ENCODE measurements around the gene SELENON. TPM values are rescaled to one million over a fixed set of nuclear protein-coding genes. Genes with fewer than 3 reads are reported as not detected.
A peak's percentile ranks its signal among the peaks of the same experiment; 100 is the strongest.

The SELENON gene
- total and polyA plus RNA-seq, 2 donors from 2014 or later = 69.3 to 116 TPM

- H3K27ac ChIP-seq (ENCODE audit: low read depth in 2 of 2, low read length in 2 of 2) = peak overlapping the region in 1 of 2 donors; percentile 8
- no peaks in the 10 kb centered on the region for H3K27me3 ChIP-seq (ENCODE audit: control insufficient read depth, insufficient read depth, low read length)
- DNase-seq (no peak), FAIRE-seq (no peak)
- TF ChIP-seq CTCF (IDR thresholded peaks at IDR 0.05; ENCODE audit: borderline replicate concordance, extremely low read depth, insufficient read depth) = no peak
- H3K4me3 ChIP-seq (ENCODE audit: low read length in 3 of 3) = no peak overlapping the region
- intact Hi-C loops (cut with DNase I) = no loop called here
- H3K36me3 ChIP-seq (ENCODE audit: control insufficient read depth in 2 of 3, insufficient read depth in 3 of 3, low read length in 3 of 3) = peaks cover 0 to 4% (median 4%) of the 10 kb centered on the region in 3 donors
- H3K9ac ChIP-seq (ENCODE audit: low read length in 3 of 3) = no peak overlapping the region
- no peaks in the 10 kb centered on the region for H3K9me3 ChIP-seq (ENCODE audit: control insufficient read depth in 2 of 3, insufficient read depth in 1 of 3, low read length in 3 of 3)
- peaks cover 0 to 20% (median 19%) of the 10 kb centered on the region in 3 donors for H3K4me1 ChIP-seq (ENCODE audit: control insufficient read depth in 2 of 3, insufficient read depth in 2 of 3, low read depth in 1 of 3, low read length in 3 of 3)
Measured at GRCh38 chr1:25760122-25760719, 39.8 kb upstream of the SELENON start.

GRCh38 chr1:25760871-25761270 is 39.1 kb upstream of the SELENON start:
- TF ChIP-seq CTCF (IDR thresholded peaks at IDR 0.05; ENCODE audit: borderline replicate concordance, extremely low read depth, insufficient read depth) = no peak
- no peaks in the 10 kb centered on the region for H3K36me3 ChIP-seq (ENCODE audit: control insufficient read depth in 2 of 3, insufficient read depth in 3 of 3, low read length in 3 of 3)
- H3K27ac ChIP-seq (ENCODE audit: low read depth in 2 of 2, low read length in 2 of 2) = no peak overlapping the region
- H3K9me3 ChIP-seq (ENCODE audit: control insufficient read depth in 2 of 3, insufficient read depth in 1 of 3, low read length in 3 of 3) = no peaks in the 10 kb centered on the region
- no peak for FAIRE-seq
- peaks cover 0 to 25% (median 23%) of the 10 kb centered on the region in 3 donors for H3K4me1 ChIP-seq (ENCODE audit: control insufficient read depth in 2 of 3, insufficient read depth in 2 of 3, low read depth in 1 of 3, low read length in 3 of 3)
- no peak for DNase-seq
- H3K9ac ChIP-seq (ENCODE audit: low read length in 3 of 3) = no peak overlapping the region
- no peaks in the 10 kb centered on the region for H3K27me3 ChIP-seq (ENCODE audit: control insufficient read depth, insufficient read depth, low read length)
- no peak overlapping the region for H3K4me3 ChIP-seq (ENCODE audit: low read length in 3 of 3)
- intact Hi-C loops (cut with DNase I) = no loop called here

GRCh38 chr1:25763493-25763892 is 36.5 kb upstream of the SELENON start:
- H3K27me3 ChIP-seq (ENCODE audit: control insufficient read depth, insufficient read depth, low read length) = no peaks in the 10 kb centered on the region
- H3K36me3 ChIP-seq (ENCODE audit: control insufficient read depth in 2 of 3, insufficient read depth in 3 of 3, low read length in 3 of 3) = peaks cover 0 to 2% (median 0%) of the 10 kb centered on the region in 3 donors
- intact Hi-C loops (cut with DNase I) = no loop called here
- no peak for TF ChIP-seq CTCF (IDR thresholded peaks at IDR 0.05; ENCODE audit: borderline replicate concordance, extremely low read depth, insufficient read depth)
- no peaks in the 10 kb centered on the region for H3K9me3 ChIP-seq (ENCODE audit: control insufficient read depth in 2 of 3, insufficient read depth in 1 of 3, low read length in 3 of 3)
- FAIRE-seq (no peak), DNase-seq (no peak)
- no peak overlapping the region for H3K9ac ChIP-seq (ENCODE audit: low read length in 3 of 3)
- peaks cover 3 to 32% (median 31%) of the 10 kb centered on the region in 3 donors for H3K4me1 ChIP-seq (ENCODE audit: control insufficient read depth in 2 of 3, insufficient read depth in 2 of 3, low read depth in 1 of 3, low read length in 3 of 3)
- no peak overlapping the region for H3K27ac ChIP-seq (ENCODE audit: low read depth in 2 of 2, low read length in 2 of 2)
- no peak overlapping the region for H3K4me3 ChIP-seq (ENCODE audit: low read length in 3 of 3)

Data from kidney (tissue), 14 donors.